HFFc6 (cell line): ENCODE measurements around the gene HPS3. TPM values are rescaled to one million over a fixed set of nuclear protein-coding genes. Genes with fewer than 3 reads are reported as not detected.
A peak's percentile ranks its signal among the peaks of the same experiment; 100 is the strongest.

ENCODE experiments used
- DNase-seq: peaks from one replicate; pipeline ENCODE4 v3.0.0-alpha.2; 2018
- H3K27ac Mint-ChIP-seq: 2 replicates; pipeline ENCODE4 v1.8.0; 2020; ENCODE audit warnings: mild to moderate bottlenecking, mixed read lengths
- H3K27me3 Mint-ChIP-seq: 2 replicates; pipeline ENCODE4 v1.8.0; 2021; ENCODE audit warnings: mild to moderate bottlenecking, moderate library complexity, mixed read lengths; ENCODE audit not compliant: insufficient read depth
- H3K36me3 Mint-ChIP-seq: 2 replicates; pipeline ENCODE4 v1.8.0; 2021; ENCODE audit warnings: low read depth, mixed read lengths
- H3K4me1 Mint-ChIP-seq: 2 replicates; pipeline ENCODE4 v1.8.0; 2020; ENCODE audit warnings: low read depth, mixed read lengths
- H3K4me3 Mint-ChIP-seq: 2 replicates; pipeline ENCODE4 v1.8.0; 2020; ENCODE audit warnings: mild to moderate bottlenecking, moderate library complexity, mixed read lengths
- H3K9me3 Mint-ChIP-seq: 2 replicates; pipeline ENCODE4 v1.8.0; 2020; ENCODE audit warnings: mild to moderate bottlenecking, mixed read lengths
- total RNA-seq, 6 experiments: library from RNA; stranded (reverse); fragmentation: NEBNext Ultra II Directional; extraction: Animal tissue kit (Norgen Biotek cat#: 25700); gene quantifications; 2 replicates in 1 of 6; 3 replicates in 5 of 6; pipeline ENCODE4 v1.2.3, GENCODE V29; 2021
- TF ChIP-seq, protein P1 (sequence below): fragments of 200-600 bp; sonication (generic); IDR thresholded peaks from 2 replicates; pipeline ENCODE4 v1.5.0; 2021; ENCODE audit warnings: antibody characterized with exemption, mild to moderate bottlenecking

Gene HPS3
- total RNA-seq, 6 experiments from 2014 or later = 15.6 to 24.8 (median 20.7) TPM

DNA sequence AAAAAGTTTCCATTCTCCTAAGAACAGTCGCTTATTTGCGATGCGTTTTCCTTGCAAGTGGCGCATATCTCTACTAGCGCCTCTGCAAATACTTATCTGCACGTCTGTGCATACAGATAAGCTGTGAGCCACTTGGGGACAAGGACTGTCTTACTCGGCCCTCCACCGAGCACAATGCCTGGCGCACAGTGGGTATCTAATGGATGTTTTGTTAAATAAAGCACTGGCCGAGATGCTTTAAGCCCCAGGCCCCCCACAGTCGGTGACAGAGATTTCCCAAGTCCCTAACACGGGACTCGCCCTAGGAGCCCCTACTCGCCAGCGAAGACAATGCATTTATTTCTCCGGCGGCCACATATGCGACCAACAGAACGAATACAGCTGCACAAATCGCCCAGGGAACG lies 43.6 kb upstream of the HPS3 start:
- H3K9me3 Mint-ChIP-seq = no peaks in the 10 kb centered on the region
- peaks cover 25% of the 10 kb centered on the region for H3K4me1 Mint-ChIP-seq
- peak overlapping the region; percentile 98 for H3K4me3 Mint-ChIP-seq
- TF ChIP-seq, protein P1, sequence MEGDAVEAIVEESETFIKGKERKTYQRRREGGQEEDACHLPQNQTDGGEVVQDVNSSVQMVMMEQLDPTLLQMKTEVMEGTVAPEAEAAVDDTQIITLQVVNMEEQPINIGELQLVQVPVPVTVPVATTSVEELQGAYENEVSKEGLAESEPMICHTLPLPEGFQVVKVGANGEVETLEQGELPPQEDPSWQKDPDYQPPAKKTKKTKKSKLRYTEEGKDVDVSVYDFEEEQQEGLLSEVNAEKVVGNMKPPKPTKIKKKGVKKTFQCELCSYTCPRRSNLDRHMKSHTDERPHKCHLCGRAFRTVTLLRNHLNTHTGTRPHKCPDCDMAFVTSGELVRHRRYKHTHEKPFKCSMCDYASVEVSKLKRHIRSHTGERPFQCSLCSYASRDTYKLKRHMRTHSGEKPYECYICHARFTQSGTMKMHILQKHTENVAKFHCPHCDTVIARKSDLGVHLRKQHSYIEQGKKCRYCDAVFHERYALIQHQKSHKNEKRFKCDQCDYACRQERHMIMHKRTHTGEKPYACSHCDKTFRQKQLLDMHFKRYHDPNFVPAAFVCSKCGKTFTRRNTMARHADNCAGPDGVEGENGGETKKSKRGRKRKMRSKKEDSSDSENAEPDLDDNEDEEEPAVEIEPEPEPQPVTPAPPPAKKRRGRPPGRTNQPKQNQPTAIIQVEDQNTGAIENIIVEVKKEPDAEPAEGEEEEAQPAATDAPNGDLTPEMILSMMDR = no peak
- peak; percentile 21 for DNase-seq
- H3K27me3 Mint-ChIP-seq = no peaks in the 10 kb centered on the region; the same call in 1 of the 2 replicates
- H3K36me3 Mint-ChIP-seq = peaks cover 13% of the 10 kb centered on the region
- peak overlapping the region; percentile 77 for H3K27ac Mint-ChIP-seq

DNA sequence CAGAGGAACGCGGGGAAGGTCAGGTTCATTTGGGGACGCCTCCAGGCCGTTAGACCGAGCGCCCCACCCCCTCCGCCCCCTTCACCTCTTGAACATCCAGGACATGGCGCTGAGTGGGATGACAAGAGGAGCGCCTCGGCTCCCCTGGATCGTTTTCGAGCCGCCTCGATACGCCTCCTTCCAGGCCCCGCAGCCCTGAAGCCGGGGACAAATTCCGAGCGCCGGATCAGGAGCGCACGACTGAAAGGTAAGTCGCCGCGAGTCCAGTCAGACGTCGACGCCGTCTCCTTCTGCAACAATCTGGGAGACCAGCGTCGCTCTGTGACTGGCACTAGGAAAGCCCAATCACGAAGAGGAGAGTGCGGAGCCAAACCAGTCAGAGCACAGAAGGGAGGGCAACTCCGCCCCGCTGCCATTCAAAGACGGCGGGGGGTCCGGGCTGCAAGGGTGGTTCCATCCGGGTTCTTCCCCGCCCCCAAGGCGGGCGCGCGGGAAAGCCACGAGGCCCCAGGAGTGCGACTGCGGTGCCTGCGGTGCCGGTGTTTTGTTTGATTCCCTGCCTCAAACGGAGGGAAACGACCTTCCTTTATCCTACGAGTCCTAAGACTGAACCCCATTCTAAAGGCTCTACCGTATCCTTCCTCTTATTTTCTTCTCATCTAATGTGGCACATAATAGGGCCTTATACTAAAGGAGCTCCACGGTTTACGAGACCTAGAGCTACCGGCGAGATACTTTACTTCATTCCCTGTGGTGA lies 43.0 kb upstream of the HPS3 start, which contains the start of gene HLTF:
HLTF (minus strand) TSS at position 302 of the 757 bp plus-strand sequence; CDS start at position 105, 197 bp downstream.
- TF ChIP-seq, protein P1 = no peak
- Mint-ChIP-seq H3K27ac (peak within 1 kb of the TSS; percentile 77), H3K9me3 (no peaks in the 10 kb centered on the region), H3K27me3 (no peaks in the 10 kb centered on the region; the same call in 1 of the 2 replicates), H3K4me1 (peaks cover 21% of the 10 kb centered on the region), H3K36me3 (peaks cover 13% of the 10 kb centered on the region), H3K4me3 (peak within 1 kb of the TSS; percentile 98)
- peak; percentile 98 for DNase-seq

DNA sequence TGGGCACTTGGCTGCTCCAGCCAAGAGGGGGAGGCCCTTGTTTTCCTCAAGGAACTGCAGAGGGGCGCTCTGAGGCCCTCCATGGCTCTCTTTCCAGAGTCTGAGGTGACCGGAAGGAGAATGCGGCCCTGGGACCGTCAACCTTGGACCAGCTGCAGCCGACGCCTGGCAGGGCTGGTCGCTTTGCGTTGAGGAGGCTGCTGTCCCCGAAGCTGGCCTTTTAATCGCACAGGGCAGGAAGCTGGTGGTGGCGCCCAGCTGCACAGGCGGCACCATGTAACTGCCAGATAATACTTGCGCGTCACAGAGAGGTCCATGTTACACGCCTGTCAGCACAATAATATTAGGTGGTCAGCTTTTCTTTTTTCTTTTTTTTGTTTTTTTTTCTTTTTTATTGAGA lies 42.2 kb upstream of the HPS3 start:
- H3K4me1 Mint-ChIP-seq = peaks cover 21% of the 10 kb centered on the region
- no peaks in the 10 kb centered on the region; the same call in 1 of the 2 replicates for H3K27me3 Mint-ChIP-seq
- no peak for DNase-seq
- H3K9me3 Mint-ChIP-seq = no peaks in the 10 kb centered on the region
- no peak overlapping the region for H3K27ac Mint-ChIP-seq
- peaks cover 13% of the 10 kb centered on the region for H3K36me3 Mint-ChIP-seq
- TF ChIP-seq, protein P1 = no peak
- H3K4me3 Mint-ChIP-seq = no peak overlapping the region

DNA sequence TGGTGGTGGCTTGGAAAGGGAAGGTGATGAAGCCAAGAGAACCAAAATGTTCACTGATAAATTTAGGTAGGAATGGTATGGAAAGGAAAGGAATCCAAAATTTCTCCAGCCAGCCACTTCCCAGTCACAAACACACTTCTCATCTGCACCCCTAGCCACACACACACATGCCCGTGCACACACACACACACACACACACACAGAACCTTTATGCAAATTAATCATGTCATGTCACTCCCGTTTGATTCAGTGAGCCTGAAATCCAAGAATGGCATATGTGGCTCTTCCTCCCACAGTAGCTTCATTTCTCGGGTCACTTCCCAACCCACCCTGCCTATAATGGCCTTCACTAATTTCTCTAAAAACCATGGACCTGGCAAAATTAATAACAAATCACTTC lies 40.0 kb upstream of the HPS3 start:
- peaks cover 7% of the 10 kb centered on the region for H3K36me3 Mint-ChIP-seq
- no peaks in the 10 kb centered on the region; the same call in 1 of the 2 replicates for H3K27me3 Mint-ChIP-seq
- H3K9me3 Mint-ChIP-seq = no peaks in the 10 kb centered on the region
- H3K4me3 Mint-ChIP-seq = no peak overlapping the region
- TF ChIP-seq, protein P1 = no peak
- H3K27ac Mint-ChIP-seq = no peak overlapping the region
- H3K4me1 Mint-ChIP-seq = peaks cover 15% of the 10 kb centered on the region
- DNase-seq = no peak

DNA sequence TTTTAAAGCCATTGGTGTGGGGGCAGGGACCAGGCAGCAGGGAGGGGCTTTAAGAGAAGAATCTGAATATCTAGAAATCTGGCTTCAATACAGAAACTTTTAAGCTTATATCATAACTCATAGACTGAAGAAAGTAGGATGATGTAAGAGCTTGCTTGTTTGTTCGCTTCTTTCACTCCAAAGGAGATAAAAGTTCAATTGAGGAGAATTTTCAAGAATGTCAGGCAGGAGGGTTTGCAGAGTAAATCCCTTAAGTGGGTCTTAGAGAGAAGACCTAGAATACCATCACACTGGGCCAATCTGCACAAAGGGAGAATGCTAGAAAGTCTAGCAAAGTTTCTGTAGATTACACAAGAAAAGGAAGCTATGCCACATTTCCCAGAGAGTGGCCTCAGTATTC lies 39.0 kb upstream of the HPS3 start:
- Mint-ChIP-seq H3K4me1 (peaks cover 4% of the 10 kb centered on the region), H3K4me3 (no peak overlapping the region), H3K27me3 (no peaks in the 10 kb centered on the region; the same call in 1 of the 2 replicates), H3K36me3 (no peaks in the 10 kb centered on the region), H3K27ac (no peak overlapping the region), H3K9me3 (no peaks in the 10 kb centered on the region)
- TF ChIP-seq, protein P1 = no peak
- no peak for DNase-seq
